ENCODE results near the gene DLGAP3.

Gene DLGAP3

DNA sequence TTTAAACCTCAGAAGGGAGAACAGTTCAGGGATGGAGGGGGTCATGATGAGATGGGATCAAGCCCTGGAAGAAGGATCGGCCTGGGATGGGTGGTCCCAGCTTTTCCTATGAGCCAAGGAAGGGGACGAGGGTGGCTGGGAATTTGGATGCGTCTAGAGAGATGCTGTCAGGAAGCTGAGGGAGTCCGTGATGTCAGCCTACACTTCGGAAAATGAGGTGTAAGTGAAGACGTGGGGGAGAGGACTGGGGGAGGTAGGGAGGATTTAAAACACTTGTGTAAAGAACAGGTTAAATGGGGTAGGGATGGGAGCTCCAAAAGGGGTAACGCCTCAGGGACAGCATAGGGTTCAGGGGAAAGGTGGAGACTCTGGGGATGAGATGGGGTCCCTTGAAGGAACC, 27.5 kb downstream of the DLGAP3 start:
- no peak for DNase-seq

DNA sequence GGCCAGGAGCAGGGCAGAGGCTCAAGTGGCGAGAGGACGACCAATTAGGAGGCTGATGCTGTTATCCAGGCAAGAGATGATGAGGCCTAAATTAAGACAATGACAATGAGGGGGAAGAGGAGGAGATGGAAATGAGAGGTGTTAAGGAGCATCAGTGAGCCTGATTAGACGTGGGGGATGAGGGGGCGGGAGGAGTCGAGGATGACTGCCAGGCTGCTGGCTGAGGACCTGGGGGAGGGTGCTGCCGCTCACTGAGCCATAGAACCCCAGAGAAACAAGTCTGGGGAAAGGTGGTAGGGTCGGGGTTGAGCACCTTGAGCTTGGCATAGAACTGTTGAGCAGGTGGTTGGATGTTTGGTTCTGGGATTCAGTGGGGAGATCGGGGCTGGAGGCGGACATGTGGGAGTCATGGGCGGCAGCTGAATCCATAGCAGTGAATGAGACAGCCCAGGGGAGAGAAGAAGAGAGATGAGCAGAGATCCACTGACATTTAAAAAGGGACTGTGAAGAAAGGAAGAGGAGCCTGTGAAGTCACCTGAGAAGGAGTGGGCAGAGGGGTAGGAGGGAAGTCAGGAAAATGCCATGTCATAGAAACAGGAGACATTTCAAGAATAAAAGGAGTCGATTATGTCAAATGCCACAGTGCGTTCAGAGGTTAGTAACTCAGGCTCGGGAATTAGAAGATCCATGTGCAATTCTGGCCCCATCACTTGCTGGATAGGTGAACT, 28.5 kb downstream of the DLGAP3 start:
- DNase-seq: no peak

DNA sequence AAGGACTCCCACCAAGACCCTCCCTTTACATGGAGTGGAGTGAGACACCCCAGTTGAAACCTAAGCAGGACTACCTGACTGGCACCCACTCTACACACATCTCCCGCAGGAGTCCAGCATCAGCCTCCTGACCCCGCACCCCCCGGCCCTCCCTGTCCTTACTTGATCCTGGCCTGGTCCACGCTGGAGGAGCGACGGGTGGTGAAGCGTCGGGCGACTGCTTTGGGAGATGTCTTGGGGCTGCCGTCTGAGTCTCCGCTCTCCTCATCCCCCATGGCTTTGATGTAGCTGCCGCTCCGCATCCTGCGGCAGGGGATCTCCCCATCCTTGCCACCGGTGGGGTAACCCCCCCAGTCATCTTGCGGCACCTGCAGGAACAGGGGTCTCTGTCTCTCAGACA, 29.5 kb downstream of the DLGAP3 start:
- no peak for DNase-seq

DNA sequence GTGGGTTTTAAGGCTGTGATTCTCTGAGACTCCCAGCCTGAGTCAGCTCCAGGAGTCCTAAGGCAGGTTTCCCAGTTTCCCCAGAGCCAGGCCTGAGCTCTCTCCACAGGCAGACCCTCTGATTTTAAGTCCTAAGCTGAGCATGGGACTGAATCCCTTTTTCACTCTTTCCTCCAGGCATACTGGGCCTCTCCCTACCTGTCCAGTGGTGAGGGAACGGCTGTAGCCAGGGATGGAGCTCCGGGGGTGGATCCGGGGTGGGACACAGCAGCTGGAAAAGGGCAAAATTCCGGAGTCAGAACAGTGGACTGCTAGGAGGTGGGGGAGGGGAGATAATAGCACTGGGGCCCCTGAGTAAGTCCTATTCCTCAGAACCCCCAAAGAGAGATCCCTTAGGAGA, 30.0 kb downstream of the DLGAP3 start:
- no peak for DNase-seq

DNA sequence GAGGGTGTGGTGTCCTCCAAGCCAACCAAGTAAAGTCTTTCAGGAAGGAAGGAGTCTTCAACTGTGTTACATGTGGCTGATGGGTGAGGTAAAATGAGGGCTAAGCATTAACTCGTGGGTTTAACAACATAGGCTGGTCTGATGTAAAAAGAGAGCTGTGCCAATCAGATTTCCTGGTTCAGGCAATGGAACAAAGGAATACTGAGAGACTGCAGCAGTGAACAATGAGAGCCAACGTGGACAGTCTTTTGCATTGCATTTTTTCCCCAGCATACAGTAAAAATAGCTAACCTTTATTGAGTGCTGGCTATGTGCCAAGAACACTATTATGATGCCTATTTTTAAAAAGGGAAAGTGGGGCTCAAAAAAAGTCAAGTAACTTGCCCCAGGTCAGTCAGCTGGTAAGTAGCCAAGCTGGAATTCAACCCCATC, 31.1 kb downstream of the DLGAP3 start:
- DNase-seq: no peak

DNA sequence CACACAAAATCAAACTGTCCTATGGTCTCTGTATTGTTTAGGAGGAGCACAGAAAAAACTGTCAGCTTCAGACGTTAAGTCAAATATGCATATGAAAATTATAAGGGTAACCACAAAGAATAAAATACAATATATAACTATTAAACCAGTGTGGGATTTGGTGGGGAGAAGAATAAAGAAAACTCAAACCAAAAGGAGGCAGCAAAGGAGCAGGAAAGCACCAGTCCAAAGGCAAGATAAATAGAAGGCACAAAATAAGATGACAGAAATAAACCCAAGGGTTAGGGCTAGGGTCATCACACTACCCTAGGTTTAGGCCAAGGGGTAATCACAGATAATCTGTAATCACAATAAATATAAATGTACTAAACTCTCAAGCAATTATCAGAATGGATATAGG, 32.8 kb downstream of the DLGAP3 start:
- DNase-seq: no peak

DNA sequence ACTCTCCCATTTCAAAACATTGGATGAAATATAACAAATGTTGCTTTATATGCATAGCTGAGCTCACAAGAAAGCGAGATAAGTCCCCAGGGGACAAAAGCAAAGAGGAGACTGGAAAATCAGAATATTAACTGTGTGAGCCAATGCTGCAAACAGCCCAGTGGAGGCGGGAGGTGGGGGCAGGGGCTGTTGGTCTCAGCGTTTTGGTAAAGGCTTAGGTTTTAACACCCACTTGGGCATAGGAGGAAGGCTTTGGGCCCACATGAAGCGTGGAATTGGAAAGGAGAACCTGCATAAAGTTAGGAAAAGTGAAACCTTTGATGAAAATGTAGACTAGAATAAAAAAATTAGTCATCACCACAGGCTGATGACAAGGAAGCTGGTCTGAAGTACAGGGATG, 39.7 kb downstream of the DLGAP3 start:
- no peak for DNase-seq

DNA sequence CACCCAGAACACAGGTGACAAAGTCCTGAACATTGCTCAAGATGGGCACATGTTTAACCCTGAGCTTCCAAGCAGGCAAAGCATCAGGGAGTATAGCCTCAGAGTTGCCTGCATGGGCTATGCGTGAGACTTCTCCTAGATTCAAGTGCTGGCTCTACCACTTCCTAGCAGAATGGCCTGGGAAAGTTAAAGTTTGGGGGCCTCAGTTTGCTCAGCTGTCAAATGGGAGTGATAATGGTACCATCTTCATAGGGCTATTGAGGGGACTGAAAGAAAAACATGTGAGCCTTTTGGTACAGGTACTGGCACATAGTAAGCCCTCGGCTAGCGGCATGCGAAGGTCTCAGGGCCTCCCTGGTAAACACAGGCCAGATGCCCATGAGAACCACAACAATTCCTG, 41.9 kb downstream of the DLGAP3 start:
- DNase-seq: no peak

DNA sequence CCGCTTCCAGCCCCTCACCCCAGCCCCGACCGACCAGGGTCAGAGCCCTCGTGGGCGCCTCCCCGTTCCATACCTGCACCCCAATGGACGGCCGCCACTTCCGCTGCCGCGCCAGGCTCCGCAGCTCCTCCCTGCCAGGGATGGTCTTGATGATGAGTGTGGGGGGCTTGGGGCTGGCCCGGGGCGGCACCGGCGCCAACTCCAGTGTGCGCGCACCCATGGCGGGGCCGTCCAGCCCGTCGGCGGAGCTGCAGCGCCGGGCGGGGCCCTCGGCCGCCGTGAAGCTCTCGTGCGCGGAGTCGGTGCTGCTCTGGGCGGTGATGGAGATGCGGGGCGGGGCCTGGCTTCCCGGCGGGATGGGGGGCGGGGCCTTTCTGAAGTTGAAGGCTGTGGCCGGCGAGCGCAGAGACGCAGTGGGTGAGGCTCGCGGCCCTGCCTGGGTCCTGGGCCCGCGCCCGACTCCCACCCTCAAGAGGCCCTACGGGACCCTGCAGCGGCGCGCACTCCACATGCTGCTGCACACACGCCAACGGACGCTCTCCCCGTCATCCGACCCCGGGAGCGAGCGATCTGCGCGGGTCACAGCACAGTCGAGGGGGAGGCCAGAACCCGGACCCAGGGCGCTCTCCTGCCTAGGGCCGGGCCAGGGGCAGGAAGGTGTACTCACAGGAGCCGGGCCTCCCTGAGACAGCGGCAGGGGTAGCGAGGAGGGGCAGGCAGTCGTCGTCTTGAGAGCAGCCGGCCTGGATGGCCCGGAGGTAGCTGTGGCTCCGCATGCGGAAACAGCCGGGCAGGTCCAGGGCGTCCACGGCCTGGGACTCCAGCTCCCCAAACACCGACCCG, 43.8 kb downstream of the DLGAP3 start:
- DNase-seq: peak; percentile 60

DNA sequence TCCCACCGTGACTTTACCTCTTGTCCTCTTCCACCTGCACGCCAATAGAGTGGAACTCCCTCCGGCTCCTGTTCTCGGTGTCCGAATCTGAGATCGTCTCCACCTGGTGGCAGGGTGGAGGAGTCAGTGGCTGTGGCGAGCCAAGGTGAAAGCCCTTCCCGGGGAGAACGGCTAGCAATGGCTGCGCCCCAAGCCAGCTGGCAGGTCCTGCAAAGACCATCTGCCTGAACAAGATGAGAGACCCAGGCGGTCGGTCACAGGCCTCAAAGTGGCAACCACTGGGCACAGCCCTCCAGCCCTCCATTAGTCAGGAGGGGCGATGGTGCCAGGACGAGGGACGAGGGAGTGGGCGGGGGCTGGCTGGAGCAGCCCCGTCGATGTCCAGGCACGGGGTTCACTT, 44.5 kb downstream of the DLGAP3 start:
- DNase-seq: no peak

DNA sequence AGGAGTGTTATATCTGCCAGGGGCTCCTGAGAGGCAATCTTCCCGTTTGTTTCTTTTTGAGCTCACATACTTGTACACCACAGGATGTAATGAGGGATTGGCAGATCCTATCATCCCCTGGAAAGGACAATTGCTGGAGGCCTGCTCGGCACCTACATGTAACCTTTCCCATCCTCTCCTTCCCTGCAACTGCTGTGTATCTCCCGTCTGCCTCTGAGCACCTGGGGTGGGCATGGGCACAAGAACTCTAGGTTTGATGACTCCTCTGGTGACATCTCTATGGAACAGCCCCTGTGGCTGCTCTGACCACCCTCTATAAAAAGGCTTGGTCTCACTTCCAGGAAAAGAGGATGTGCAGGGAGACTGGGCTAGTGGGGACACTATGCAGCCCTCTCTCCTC, 44.9 kb downstream of the DLGAP3 start:
- no peak for DNase-seq

DNA sequence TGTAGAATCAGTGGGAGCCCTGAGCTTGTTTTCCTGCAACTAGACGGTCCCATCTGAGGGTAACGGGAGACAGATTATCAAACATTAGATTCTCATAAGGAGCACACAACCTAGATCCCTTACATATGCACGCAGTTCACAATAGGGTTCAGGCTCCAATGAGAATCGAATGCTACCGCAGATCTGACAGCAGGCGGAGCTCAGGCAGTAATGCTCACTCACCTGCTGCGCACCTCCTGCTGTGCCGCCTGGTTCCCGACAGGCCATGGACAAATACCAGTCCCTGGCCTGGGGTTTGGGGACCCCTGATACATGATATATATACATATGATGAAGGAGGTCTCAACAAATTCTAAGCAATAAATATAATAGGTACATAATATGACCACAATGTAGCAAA, 50.2 kb downstream of the DLGAP3 start:
- DNase-seq: no peak

DNA sequence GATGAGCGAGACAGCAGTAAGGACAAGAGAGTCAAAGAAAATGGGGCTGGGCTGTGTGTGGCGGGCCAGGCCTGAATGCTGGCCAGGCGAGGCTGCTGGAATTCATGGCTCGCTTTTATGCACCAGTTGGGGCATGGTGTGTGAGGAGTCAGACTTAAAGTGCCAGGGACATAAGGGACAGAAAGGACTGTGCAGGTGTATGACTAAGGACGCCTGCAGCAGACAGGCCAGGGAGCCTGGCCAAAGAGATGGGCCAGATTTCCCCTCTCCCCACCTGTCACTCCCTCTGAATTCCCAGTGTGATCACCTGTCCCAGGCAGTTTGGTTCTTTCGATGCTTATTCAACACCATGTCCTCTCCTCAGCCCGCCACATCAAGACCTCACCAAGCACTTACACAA, 53.0 kb downstream of the DLGAP3 start:
- no peak for DNase-seq

DNA sequence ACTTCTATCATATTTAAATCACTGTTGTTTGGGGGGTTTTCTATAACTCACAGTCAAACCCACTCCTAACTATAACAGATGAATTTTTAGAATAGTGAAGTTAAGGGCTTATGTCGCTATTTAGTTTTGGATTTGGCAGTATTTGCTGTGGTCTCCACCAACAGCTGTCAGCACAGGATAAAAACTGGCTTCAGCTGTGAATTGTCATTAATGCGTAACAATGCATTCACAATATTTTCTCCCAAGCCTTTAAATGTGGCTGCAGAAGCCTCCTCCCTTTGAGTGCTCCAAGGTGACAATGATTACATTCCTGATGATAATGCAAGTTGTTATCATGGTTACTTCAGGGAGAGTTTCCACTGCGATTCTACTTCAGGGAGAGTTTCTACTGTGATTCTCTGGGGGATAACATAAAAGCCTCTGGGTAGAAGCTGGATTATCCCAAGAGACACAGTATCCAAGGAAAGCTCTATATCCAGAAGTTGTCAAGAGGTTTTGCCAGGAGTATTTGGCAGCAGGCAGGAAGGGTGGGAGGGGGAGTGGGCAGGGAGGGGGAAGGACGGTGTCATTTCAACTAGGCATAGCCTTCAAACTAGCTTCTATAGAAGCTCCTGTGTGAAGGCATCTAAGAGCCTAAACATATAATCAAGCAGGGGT, 55.0 kb downstream of the DLGAP3 start:
- DNase-seq: no peak

DNA sequence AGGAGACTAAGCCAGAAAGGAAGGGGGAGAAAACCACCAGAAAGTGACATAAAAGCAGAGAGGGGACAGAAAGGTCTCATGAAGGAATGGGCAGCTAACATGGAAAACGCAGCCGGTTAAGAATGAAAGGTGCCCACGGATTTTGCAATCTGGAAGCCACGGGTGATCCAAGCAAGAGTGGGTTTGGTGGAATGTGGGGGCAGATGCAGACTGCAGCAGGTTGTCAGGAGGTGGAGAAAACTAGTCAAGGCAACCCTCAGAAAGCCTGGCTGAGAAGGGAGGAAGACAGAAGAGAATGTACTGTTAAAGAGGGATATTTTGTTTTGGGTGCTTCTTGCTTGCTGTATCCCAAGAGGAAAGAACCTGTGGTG, 57.3 kb downstream of the DLGAP3 start:
- DNase-seq: no peak

DNA sequence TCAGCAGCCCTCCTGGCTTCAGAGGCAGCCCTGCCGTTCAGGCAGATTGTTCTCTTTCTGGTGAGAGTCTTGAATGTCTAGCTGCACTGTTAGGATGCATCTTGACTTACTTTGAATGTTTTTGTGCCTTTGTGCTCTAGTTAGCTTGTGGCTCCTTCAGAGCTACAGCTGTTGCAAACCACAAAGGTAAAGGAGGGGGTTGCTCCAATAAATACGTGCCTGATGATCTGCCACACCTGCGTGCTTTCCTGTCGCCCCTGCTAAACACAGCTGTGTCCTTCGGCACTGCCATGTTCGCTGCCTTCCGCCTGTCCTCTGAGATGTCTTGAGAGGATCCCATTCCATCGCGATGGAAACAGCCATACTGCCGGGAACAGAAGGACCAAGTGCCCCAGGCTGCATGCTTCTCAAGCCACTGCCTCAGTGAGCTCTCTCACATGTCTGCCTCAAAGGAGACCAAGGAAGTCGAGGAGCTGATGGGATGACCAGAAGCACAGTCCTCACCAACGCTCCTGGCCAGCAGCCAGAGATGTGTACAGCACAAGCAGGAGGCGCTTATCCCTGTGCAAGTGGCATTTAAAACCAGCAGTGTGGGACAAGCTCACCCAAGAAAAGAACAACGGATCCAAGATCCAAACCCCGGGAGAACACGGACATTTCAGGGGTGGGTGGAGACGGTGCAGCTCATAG, 57.9 kb downstream of the DLGAP3 start:
- no peak for DNase-seq

DNA sequence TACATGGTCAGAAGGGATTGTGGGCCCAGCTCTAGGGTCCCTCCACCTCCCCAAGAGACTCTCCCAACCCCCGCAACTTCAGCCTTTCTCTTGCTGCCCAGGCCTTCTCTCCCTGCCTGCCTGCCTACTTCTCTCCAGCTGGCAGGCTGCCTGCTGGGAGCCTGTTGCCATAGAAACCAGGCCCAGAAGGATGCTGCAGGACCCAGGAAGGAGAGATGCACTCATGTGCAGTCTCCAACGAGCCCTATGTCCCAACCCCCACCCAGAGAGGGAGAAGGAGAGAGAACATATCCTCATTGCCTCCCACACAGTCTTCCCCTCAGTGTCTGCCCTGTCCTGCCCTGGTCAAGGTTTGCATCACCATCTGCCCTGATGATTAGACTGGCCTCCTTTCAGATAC, 59.1 kb downstream of the DLGAP3 start:
- no peak for DNase-seq

DNA sequence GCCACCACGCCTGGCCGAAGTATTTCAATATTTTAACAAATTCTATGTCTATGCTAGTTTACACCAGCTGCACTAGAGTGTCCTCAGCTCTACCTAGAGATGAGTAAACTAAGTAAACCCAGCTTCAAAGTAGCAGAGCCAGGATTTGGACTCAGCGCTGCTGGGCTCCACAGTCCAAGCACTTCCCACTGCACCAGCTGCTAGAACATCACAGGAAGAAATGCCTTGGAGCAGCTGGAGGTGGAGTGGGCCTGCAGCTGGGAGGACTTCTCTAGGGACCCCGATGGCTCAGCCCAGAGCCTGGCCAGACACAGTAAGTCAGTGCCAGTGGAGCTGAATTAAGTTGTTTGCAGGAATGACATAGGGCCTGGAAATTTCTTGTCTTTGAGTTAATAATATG, 59.7 kb downstream of the DLGAP3 start:
- DNase-seq: no peak

DNA sequence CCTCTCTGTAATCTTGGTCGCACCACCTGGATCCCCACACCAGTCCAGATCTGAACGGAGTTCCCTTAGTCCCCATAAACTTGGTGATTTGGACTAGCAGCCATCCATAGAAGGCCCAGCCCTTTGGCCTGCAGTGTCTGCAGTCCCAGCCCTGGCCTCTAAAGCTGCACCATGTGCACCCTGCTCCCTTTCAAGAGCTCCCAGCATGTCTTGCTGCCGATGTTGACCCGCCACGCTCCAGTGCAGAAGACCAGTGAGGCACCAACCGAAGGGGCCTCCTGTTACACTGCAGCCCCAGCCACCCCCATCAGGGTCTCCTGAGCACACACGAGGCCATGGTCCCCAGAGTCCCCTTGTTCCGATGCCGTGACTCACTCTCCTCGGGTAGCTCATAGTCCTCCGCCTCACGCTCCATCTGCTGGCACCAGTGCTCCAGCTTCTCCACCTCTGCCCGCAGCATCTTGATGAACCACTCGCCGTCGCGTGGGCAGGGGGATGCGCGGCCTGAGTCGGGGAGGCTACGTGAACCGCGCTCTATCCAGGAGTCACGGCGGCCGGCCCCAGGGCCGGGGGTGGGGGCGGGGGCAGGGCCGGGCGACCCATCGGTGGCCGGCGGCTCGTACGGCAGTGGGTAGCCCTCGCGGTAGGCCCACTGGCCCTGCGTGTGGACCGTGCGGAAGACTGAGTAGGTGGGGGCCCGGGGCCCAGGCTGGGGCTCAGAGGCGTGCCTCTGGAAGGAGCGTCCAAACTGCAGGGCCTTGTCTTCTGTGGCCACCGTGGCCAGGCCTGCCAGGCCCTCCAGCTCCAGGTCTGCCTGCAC, 61.0 kb downstream of the DLGAP3 start:
- DNase-seq: no peak

DNA sequence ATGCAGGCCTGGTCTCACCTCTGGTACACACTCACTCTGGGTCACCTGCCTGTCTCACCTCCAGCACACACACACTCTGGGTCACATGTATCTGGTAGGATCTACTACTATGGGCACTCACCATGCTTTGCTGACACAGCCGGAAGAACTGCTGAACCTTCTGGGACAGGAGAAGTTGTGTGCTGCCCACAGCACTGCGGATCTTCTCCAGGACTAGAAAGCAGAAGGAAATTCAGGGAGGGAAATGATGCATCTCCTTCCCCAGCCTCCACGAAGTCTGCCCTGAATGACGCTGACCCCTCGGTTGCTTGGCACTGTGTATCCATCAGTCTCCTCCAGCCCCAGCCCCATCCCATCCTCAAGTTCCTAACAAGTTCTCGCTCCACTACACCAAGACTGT, 62.0 kb downstream of the DLGAP3 start:
- DNase-seq: no peak

DNA sequence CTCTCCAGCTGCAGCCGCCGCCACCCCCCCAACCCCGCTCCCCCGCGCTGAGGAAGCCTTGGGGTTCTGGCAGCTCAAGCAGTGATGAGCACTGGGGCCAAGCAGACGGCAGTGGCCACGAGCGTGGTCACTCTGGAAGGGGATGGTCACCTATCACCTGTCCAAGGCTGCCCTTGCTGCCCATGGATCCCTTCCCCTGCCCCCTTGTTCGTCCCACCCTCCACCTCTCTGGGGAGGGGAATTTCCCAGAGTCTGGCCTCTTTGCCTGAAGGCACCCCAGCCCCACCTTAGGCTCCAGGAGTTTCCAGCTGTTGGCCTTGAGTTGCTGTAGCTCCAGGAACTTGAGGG, 62.7 kb downstream of the DLGAP3 start:
- DNase-seq: no peak

DNA sequence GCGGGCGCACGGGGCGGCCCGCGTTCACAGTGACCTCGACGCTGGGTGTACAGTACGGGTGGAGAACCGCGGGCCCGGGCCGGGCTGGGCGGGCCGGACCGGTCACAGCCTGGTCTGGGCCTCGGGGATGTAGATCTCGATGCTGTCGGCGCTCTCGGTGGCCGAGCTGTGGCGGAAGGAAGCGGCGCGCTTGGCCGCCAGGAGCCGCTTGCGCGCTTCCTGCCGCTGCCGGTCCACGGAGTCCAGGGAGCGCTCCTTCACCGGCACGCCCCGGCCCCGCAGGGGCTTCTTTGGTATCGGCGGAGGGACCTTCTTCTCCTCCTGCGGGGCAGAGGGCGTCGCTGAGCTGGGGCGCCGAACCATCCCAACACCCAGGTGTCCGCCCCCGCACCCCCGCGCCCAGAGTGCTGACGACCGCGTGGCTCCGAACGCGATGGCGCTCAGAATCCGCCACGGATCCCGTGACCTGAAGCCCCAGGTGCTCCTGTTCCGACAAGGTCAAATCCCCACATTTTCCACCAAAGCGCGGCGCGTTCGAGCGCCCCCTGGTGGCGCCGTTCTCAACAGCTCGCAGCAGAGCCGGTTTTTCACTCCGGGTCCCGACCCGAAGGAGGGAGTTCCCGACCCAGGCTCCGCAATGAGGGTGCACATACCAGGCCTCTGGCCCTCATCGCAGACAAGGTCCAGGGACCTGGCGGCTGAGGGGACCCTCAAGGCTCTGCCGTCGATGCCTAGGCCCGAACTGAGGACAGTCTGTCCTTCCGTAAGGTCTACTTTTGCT, 63.3 kb downstream of the DLGAP3 start:
- peak; percentile 97 for DNase-seq
